Coronary artery (tissue), 2 donors: ENCODE measurements around the gene TMEM59L.

Experiments
- DNase-seq: peaks from one replicate; pipeline ENCODE4 v3.0.0-alpha.2; 2017; ENCODE audit warnings: low spot score
- H3K27ac ChIP-seq, 2 donors: fragments of 200-600 bp; sonication (generic); one replicate each; pipeline ENCODE4 v1.5.1; 2016 to 2019
- H3K4me3 ChIP-seq: fragments of 200-600 bp; sonication (generic); 2 replicates; pipeline ENCODE4 v1.5.1; 2016; ENCODE audit warnings: mild to moderate bottlenecking, moderate library complexity
- TF ChIP-seq, protein P1 (sequence below): fragments of 200-600 bp; sonication (generic); IDR thresholded peaks from one replicate; pipeline ENCODE4 v1.5.1; 2019; ENCODE audit warnings: antibody characterized with exemption

Gene TMEM59L

DNA sequence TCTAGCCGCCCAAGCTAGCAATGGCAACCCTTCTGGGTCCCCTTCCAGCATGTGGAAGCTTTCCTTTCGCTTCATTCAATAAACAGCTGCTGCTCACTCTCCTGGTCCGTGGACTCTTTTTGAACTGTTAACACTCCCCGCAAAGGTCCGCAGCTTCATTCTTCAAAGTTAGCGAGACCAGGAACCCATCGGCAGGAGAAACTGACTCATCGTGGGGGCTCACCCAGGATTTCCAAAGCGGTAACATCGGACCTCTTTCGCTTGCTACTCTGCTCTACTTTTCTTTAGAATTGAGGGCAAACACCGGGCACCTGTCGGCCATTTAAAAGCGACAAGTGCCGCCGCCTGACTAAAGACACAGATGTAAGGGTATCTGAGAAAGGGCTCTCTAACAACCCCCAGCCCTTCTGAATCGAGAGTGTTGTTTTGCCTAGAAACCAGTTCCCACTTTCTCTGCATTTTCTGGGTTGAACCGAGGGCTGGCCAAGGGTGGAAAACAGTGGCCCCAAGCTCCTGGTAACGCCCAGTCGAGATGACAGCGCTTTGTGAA is 35.2 kb upstream of the TMEM59L start:
- no peak overlapping the region for H3K4me3 ChIP-seq
- no peak for DNase-seq
- no peak overlapping the region for H3K27ac ChIP-seq
- TF ChIP-seq, protein P1, sequence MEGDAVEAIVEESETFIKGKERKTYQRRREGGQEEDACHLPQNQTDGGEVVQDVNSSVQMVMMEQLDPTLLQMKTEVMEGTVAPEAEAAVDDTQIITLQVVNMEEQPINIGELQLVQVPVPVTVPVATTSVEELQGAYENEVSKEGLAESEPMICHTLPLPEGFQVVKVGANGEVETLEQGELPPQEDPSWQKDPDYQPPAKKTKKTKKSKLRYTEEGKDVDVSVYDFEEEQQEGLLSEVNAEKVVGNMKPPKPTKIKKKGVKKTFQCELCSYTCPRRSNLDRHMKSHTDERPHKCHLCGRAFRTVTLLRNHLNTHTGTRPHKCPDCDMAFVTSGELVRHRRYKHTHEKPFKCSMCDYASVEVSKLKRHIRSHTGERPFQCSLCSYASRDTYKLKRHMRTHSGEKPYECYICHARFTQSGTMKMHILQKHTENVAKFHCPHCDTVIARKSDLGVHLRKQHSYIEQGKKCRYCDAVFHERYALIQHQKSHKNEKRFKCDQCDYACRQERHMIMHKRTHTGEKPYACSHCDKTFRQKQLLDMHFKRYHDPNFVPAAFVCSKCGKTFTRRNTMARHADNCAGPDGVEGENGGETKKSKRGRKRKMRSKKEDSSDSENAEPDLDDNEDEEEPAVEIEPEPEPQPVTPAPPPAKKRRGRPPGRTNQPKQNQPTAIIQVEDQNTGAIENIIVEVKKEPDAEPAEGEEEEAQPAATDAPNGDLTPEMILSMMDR: no peak

DNA sequence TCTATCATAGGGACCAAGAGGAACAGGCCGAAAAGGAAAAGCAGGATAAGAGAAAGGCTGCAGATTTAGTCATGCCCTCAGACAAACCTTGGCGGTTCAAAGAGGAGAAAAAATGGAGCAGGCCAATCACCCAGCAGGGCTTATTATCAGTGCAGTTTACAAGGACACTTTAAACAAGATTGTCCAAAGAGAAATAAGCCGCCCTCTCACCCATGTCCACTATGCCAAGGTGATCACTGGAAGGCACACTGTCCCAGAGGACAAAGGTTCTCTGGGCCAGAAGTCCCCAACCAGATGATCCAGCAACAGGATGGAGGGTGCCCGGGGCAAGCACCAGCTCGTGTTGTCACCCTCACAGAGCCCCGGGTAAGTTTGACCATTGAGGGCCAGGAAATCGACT is 32.4 kb upstream of the TMEM59L start:
- Histone ChIP-seq H3K27ac (no peak overlapping the region), H3K4me3 (no peak overlapping the region)
- no peak for DNase-seq
- TF ChIP-seq, protein P1: no peak

DNA sequence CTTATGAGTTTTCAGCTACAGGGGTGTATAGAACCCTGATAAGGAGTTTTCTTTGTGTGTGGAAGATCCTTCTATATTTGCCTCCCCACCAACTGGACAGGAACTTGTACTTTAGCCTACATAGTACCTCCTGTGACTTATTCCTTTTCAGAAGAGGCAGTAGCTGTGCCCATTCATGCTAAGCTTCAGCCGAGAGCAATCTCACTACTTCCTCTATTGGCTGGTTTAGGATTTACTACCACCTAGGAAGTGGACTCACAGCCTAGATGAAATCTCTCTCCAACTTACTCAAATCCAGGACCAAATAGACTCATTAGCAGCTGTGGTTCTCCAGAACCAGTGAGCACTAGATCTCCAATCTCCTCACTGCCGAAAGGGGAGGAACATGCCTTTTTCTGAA is 26.4 kb upstream of the TMEM59L start:
- H3K4me3 ChIP-seq: no peak overlapping the region
- DNase-seq: no peak
- no peak overlapping the region for H3K27ac ChIP-seq
- TF ChIP-seq, protein P1: no peak

DNA sequence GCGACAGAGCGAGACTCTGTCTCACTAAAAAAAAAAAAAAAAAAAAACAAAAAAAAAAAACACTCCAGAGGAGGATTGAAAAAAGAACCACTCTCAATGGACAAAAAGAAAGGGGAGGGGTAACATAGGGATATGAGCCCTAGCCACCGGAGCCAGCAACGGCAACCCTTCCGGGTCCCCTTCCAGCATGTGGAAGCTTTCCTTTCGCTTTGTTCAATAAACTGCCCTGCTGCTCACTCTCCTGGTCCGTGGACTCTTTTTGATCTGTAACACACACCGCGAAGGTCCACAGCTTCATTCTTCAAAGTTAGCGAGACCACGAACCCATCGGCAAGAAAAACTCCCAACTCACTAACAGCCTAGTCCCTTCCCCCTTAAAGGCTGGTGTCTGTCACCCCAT is 25.1 kb upstream of the TMEM59L start:
- peak overlapping the region in 1 of 2 donors; percentile 94 for H3K27ac ChIP-seq
- TF ChIP-seq, protein P1: no peak
- no peak overlapping the region for H3K4me3 ChIP-seq
- DNase-seq: no peak

DNA sequence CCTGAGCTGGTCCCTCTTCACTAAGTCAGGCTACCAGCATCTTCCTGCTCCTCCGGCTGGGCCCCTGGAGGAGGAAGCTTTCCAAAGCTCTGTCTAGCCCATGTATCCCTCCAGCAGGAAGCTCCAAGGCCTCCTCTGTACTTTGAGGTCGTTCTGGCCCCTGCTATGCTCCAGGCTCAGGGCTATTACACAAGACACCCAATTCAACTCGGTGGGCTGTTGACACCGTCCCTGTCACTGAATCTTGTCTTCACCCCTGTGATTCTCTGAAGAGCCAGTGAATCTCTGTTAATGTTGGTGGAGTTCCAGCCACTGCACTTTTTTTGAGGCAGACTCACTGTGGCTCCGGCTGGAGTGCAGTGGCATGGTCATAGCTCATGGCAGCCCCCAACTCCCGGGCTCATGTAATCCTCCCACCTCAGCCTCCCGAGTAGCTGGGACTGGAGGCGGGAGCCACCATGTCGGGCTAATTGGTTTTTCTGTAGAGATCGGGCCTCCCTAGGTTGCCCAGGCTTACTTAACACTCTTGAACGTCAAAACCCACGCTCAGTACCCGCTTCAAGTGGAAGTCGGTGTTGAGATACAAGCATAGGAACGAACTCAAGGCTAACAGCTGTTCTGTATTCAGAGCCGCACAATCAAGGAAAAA is 24.6 kb upstream of the TMEM59L start:
- peak overlapping the region; percentile 95 for H3K4me3 ChIP-seq
- DNase-seq: no peak
- peak overlapping the region; percentile 72 to 94 for H3K27ac ChIP-seq
- TF ChIP-seq, protein P1: no peak

DNA sequence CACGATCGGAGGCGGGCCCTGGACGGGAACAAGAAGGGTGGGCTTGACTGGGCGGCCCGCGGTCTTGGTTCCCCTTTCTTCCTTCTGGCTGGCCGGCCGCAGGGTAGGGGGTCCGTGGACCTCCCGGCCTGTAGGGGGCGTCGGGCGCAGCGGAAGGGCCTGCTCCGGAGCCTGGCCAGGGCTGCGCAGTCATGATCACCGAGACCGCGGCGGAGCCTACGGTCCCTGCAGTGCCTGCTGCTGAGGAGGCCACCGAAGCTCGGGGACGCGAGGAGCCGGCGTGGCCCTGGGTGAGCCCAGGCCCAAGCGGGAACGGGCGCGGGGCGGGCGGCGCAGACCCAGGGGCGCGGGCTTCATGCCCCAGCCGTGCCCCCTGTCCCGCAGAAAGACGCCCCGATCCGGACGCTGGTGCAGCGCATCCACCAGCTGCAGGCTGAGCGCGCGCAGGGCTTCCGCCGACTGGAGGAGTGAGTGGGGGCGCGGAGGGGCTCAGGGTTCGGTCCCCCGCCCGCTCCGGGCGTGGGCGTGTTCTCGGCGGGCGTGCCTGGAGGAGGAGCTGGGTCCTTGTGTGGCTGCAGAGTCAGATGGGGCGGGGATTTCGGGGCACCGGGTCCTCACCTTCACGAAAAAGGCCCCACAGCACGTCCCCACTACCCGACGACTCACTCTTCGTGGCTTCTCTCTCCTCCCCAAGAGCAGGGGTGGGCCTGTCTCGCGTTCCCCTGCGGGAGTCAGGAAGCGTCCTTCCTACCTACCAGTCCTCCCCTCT is 23.9 kb upstream of the TMEM59L start, which contains the start of gene REX1BD:
TSS of gene REX1BD (plus strand) at position 188 of the 769 bp plus-strand sequence. CDS start at position 192, 4 bp downstream.
- H3K27ac ChIP-seq: peak within 1 kb of the TSS; percentile 72 to 94
- H3K4me3 ChIP-seq: peak within 1 kb of the TSS; percentile 95
- TF ChIP-seq, protein P1: peak; percentile 66
- peak; percentile 89 for DNase-seq
